GM21381 (cell line): ENCODE results near the gene KCNMA1.

ENCODE experiments used
- ATAC-seq: cut with Tn5 transposase; IDR thresholded peaks from one replicate; pipeline ENCODE4 v1.9.1; 2021; ENCODE audit warnings: mild to moderate bottlenecking, moderate library complexity; ENCODE audit not compliant: unreplicated experiment

The KCNMA1 gene

DNA sequence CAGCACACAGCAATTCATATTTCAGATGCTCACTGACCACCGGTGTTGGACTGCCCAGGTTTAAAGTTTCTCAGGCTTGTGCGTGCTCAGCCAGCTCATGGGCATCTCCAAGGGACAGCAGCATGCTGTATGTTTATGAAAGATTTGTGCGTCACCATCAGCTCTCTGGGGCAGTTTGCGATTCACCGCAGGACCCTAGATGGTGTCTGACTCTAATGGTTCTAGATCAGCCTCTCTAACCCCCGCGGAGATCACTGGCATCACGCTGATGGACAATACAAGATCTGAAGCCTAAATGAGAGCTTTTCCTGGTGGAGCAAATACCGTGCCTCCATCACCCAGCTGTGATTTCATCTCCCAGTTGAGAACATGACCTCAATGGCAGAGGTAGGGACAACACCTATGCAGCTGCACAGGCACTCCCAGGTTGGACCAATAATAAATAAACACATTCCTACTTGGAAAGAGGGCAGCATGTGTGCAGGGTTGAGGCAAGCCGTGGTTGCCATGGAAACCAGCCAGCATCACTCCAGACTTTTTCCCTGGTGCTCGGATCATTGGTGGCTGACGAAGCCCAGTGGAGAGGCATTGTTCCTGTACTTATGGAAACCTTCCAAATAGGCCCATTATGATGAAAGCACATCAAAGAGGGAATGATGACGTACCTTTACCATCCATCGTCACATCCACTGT, 253.6 kb downstream of the KCNMA1 start:
- ATAC-seq = no peak

DNA sequence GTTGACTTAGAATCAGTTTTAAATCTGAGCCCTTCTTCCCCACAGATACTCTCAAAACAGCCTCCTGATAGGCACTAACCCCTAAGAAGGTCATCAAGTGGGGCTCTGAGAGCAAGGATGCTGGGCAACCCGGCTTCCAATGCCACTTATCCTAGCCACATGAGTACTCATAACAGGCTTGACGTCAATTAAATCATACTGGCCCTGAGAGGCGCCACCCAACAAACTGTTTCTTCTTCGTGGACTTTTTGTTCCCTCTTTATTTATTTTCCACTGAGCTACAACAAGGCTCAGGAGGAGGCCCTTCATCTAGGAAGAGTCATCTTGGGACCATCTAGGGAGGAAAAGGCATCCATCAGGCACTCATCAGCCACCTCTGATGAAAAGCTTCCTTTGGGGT, 255.9 kb downstream of the KCNMA1 start:
- no peak for ATAC-seq

DNA sequence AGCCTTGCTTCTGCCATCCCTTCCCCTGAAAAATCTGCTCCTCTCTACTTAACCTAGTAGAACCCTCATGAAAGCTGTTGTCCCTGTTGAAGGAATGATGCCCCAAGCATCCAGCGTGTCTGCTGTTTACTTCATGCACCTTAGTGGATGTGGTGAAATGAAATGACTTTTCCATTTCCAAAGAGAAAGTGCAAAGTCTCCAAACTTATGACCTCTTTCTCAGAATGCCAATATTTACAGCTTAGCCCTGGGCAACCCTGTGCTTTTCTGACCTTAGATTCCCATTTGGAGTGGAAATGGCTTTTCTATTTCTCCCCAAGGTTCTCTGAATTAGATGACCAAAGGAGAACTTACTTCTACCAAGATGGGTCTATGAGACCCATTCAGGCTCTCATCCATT, 256.9 kb downstream of the KCNMA1 start:
- ATAC-seq = no peak

DNA sequence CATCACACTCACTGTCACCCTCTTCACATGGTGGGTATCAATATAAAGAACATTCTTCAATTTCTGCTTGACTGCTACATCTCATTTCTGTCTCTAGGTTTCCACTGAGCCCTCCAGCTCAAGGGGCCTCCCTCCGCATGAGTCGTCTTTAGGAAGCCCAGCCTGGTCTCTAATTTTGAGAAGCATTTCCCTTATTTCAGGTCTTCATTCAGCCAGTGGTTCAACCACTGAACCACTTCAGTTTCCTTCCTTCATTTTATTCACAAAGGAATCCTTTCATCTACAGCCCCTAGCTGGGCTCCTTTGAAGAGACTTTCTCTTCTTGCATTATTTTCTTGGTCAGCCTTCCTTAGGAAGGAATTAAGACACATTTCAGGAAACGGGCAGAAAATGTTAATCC, 257.4 kb downstream of the KCNMA1 start:
- ATAC-seq = no peak

DNA sequence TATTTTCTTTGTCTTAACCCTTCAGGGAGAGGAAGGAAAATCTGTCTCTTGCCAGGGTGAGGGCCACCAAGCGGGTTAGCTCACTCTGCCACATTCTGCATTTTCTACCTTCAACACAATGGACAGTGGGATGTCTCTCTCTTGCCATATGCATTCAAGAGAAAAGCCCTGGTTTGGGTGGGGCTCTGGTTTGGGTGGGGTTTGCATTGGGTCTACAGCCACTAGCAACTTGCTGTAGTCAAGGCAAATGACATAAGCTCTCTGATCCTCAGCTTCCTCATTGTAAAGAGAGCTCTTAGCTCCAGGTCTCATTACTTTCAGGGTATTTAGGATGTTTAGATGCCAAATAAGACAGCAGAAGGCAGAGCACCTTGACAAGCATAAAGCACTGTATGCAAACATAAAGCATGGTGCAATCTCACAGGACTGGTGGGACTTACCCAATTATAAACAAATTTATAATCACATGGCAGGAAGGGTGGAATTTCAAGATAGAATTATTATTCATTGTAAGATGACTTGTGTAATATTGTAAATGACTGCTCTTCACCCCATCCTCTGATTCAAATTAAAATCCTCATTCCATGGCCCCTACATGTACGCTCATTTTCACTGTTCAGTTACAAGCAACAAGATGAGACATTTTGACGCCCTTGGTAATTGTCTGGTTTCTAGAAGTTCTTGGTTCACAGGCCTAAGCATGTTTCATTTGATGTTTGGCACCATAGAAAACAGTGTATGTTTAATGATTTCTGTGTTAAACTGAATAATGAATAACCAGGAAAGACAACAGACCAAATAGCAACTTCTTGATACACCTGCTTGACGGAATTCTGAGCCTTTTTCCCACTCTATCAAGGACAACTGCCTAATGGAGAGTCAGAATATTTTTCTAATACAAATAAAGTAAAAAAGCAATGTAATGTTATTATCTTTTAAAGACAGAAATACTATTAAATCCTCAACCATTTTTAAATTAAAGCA, 258.9 kb downstream of the KCNMA1 start:
- no peak for ATAC-seq

DNA sequence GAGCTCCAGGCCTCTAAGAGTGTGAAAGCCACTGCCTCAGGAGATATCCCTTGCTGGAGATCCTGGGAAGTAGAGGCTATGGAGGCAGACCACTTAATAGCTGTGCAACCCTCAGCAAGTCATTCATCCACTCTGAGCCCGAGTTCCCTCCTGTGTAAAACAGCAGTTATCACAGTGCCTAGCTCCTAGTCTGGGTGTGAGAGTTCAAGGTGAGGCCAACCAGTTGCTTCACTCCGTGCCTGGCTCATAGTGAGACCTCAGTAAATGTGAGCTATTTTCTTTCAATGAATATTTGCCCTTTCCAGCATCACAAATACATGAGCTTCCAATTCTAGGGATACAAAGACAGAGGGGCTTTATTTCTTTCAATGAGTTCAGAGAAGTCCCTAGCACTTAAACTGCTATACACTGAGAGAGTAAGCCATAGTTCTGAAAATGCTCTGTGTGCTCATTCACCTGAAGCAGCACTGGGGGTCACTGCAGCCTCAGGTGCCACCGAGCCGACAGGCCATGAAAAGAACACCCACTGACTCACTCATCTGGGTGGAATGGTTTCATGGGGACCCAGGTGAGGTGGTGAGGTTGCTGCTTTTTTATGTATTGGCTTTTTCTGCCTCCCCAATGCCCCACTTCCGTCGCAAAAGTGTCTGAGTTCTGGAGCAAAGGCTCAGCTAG, 259.8 kb downstream of the KCNMA1 start:
- no peak for ATAC-seq

DNA sequence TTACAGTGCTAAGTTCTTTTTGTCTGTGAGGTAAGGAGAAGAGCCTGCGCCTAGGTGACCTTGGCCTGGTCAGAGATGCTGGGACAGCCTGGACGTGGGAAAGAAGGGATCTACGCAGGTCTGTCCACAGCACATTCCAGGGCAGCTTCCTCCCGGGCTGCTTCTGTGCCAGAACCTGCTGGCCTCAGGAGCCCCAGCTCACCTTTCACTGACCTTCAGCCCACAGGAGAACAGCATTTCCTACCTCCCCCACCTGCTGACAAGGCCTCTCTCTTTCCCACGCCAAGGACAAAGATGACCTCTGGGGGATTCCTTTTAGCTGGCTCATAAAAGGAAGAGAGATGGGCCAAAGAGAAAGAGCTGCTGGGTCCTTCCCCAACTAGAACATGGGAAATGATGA, 260.6 kb downstream of the KCNMA1 start:
- ATAC-seq = no peak

DNA sequence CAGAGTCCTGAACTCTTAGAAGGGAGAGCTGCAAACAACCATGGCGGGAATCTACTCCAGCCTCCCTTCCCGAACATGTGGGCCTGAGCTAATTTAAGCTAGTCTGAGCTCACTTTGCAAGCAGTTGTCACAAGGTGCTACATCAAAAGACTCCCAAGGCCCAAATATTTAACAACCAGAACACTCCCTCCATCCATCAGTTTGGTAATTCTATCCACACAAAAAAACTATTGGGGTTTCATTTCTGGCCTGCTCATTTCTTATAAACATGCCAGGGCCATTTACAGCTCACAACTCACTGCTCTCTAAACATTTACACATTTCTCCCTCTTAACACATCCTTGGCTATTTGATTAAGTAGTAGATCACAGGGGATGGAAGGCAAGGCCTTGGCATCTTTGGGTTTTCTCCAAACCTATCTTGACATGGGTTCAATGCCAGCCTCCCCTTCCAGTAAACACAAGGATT, 263.4 kb downstream of the KCNMA1 start:
- no peak for ATAC-seq

DNA sequence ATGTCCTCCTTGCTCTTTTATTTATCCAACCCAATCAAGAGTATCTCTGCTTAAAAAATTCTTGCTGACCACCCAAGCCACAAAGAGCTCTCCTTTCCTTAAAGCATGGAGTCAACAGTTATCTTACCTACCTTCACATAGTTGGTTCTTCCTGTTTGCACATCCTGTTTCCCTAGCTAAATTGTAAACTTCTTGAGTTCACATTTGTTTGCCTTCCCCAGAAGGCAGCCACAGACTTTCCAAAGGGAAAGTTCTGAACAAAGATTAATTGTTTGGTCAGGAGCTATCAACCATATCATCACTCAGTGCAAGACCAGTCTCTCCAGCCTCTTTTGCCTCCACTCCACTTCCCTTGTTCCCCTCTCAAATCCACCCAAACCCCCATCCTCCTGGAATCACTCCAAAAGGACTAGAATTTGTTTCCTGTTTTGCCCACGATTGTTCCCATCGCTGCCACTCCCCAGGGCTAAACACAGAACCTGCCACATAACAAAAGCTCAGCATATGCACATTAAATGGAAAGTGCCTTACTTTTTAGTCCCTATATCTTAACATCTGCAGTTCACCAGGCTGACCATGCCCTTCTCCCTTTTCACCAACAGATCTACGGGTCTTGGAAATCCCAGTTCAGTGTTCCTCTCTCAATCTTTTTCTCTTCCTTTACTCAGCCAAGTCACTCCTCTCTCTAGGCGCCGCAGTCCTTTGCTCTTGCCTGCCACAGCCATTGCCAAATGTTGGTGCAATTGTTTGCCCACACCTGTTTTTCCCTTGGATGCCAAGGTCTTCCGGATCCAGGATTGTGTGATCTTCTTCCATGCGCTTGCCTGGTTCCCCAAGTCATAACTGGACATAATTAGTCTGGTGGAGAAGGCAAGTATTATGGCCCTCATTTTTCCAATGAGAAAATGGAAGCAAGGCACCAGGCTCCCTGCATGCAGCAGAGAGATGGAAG, 265.5 kb downstream of the KCNMA1 start:
- ATAC-seq = no peak

DNA sequence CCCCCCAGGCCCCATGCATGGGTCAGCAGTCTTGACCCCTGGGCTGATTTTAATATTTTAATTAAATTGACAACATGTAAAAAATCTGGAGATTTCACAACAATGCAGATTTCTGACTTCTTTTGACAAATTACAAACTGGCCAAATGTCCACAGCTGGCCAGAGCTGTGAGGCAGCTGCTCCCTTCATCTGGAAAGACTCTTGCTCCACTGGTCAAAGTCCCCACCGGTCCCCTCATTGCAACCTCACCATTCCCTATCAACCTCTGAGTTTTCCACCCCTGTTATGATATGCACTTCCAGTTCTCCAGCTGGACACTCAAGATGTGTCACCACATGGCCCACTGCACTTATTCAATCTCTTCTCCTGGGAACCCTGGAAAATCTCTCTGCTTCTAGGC, 266.2 kb downstream of the KCNMA1 start:
- ATAC-seq = no peak

DNA sequence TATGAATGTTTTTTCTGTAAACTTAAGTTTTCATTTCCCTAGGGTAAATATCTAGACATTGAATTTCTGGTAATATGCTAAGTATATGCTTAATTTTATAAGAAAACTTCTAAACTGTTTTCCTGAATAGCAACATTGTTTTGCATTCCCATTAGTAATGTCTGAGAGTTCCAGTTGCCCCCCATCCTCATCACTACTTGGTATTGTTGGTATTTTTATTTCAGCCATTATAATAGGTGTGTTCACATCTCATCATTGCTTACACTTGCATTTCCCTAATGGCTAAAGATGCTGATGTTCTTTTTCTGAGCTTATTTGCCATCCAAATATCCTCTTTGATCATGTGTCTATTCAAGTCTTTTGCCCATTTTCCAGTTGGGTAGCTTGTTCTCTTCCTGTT, 269.6 kb downstream of the KCNMA1 start:
- ATAC-seq = no peak

DNA sequence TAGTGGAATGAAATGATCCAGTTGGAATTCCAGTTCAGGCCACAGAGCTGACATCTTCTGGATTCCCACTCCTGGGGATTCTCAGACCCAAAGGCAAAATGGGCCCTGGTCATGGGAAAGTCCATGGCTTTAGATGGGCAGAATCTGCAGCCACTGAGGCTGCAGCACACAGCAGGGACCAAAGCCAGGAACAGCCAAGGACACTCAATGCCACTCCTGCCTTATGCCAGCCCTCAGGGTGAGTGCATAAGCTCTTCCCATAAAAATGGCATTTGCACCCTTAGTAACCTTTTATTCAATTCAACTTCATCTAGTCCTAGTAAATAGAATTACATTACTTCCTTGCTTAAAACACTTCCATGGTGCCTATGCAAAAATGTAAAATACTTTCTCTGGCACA, 274.4 kb downstream of the KCNMA1 start:
- no peak for ATAC-seq

DNA sequence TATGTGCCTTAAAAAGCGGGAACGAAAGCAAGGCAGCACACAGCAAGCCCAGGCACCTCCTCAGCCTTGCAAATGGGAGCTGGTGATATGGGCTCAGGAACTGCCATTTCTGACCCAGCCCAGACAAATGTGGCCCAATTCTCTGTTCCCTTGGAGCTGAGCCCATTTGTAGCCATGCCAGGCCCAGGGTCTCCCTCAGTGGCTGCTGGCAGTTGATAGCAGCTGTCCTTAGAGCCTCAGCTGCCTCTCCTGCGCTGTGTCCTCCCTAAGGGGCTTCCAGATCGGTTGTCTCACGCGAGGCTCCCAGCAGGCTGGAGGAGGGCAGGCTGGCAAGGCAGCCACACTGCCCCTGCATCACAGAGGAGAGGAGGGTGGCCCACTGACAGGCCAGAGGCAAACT, 275.8 kb downstream of the KCNMA1 start:
- no peak for ATAC-seq

DNA sequence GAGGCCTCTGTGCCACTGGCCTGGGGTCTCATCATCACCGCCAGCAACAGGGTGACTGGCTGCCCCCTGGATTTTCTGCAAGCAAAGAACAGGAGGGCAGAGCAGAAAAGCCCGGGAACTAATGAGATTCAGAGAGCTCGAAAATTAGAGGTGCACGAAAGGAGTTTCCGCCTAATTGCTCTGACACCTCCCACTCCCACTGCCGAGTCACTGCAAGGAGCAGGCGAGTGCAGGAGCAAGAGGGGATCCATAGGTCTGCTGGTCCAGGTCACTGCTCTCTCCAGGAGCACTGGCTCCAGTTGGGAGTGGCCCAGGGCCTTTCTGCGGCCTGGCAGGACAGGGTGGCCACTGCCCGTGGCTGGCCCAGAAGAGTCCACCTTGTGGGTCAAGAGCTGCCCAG, 276.2 kb downstream of the KCNMA1 start:
- no peak for ATAC-seq

DNA sequence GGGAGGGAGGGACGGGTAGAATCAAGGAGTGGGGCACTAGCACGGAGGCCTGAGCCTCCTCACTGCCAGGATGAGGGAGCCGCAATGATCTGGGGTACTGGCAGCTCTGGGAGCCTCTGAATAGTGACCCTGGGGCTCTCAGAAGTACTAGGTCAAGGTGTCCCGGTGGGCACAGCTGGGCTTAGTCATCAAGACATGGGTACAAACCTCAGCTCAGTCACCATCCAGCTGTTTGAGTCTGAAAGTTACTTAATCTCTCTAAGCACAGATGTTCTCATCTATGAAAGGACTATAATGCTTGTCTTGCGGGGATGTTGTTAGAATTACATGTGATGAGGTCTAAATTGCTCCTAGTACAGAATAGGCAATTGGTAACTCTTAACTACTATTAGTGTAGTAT, 276.8 kb downstream of the KCNMA1 start:
- ATAC-seq = no peak

DNA sequence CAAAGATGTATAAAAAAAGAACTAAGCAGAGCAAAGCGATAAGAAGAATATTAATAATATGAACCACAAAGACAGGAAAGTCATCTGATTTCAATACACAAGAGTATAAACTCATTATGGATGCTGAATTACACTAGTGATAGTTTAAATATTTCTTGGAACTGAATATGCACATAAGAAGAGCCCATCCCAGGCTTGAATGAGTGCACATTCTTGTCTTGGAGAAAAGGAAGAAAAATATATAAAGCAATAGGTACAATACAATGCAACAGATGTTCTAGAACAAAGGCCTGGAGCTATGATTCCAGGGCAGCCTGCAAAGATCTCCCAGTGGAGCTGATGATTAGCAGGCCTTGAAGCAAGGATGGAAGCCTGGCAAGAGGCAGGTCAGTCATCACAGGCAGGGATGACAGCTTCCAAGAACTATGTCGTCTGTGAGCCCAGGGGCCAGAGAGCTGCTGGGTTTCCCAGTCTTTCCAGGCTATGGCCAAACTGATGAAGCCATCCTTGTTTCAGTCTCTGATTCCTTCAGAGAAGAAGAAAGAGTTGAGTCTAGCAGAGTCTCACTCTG, 277.6 kb downstream of the KCNMA1 start:
- ATAC-seq = no peak

DNA sequence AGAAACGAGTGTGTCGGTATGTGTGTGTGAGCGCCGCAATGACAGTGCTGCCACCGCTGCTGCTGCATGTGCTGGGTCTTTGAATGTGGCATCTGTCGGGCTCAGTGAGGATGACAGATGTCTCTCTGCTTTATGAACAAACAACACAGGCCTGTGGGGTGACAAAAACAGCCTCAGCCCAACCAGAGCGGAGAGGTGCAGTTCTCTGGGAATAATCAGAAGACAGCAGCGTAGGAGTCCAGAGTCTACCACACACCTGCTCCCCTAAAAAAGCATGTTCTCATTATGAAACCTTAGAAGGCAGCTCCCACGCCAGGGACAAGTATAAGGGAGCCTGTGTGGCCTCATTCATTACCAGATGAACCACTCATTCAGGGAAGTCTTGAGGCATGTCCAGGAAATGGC, 278.3 kb downstream of the KCNMA1 start:
- ATAC-seq = no peak

DNA sequence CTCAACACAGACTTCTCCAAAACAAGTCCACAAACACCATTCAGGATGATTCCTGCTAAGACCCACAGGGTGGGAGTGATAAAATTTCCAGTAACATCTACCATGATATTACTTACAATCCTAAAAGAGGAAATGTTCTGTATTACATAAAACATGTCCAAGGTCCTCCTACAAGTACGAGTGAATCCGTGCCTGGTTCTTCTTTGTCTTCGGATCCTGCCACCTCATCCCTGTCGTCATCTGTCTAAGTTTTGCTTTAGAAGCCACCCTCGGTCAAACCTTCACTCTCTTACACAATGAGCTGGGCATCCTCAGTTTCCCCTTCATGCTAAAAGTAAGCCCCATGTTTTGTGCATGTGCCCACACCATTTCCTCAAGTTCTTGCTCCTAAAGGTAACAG, 279.0 kb downstream of the KCNMA1 start:
- ATAC-seq = no peak

DNA sequence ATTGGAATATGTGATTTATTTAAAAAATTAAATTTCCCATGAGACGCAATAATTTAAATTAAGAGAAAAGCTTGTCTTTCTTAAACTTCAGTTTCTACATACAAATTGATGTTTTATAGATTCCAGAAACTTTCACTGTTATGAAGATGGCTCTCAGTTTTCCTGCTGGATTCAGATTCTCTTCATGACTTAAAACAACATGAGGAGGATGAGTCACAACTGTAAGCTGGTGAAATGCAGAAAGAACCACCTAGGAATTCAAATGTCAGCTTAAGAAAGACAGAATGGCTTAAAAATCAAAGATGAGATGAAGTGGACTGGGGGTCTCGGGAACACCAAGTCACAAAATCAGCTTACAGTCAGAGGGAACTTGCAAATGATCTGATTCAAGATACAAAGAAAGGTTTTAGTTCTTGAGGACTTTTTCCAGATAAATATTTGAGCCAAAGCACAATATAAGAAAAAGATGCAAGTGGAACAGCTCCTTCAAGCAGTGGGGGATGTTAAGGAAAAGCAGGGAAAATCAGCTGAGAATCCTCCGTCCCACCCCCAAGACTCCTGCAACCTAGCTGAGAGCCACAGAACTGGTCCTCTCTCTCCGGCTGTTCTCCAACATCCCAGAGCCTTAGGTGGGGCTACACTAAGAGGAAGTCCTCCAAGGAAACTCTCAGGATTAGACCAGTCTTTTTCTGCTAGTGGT, 279.8 kb downstream of the KCNMA1 start:
- ATAC-seq = no peak

DNA sequence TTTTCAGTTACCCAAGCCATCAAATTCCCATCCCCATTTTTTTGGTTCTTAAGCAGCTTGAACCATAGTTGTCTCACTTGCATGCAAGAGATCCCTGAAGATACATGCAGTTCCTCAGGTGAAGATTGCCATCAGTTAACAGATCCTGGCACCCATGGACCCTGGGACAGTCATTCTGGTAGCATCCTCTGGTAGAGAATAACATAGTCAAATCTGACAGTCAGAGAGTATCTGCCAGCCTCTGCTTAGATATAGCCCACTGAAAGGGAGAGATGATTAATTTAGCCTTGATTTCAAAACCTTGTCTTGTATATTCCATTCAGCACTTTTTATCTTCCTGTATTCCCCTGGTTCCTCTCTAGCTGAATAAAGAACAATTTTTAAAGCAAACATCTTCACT, 280.4 kb downstream of the KCNMA1 start:
- no peak for ATAC-seq
